ENCODE measurements around the gene PTK6. TPM values are rescaled to one million over a fixed set of nuclear protein-coding genes. Genes with fewer than 3 reads are reported as not detected.

Gene PTK6
- total RNA-seq, 4 donors from 2014 or later: 0.06 to 1.2 (median 0.23) TPM

- intact Hi-C loops (cut with DNase I): no loop called here
- 20% methylated on average over 6 of the region's 26 CpGs for WGBS
- H3K27ac ChIP-seq (replicated peaks in 1 of 4): no peak overlapping the region
- peaks cover 4 to 93% (median 31%) of the 10 kb centered on the region in 4 donors for H3K27me3 ChIP-seq
- TF ChIP-seq EP300 (IDR thresholded peaks at IDR 0.05) (no peak), POLR2A (IDR thresholded peaks at IDR 0.05; ENCODE audit: low read depth) (no peak), POLR2AphosphoS5 (IDR thresholded peaks at IDR 0.05) (no peak)
- TF ChIP-seq, protein P1, sequence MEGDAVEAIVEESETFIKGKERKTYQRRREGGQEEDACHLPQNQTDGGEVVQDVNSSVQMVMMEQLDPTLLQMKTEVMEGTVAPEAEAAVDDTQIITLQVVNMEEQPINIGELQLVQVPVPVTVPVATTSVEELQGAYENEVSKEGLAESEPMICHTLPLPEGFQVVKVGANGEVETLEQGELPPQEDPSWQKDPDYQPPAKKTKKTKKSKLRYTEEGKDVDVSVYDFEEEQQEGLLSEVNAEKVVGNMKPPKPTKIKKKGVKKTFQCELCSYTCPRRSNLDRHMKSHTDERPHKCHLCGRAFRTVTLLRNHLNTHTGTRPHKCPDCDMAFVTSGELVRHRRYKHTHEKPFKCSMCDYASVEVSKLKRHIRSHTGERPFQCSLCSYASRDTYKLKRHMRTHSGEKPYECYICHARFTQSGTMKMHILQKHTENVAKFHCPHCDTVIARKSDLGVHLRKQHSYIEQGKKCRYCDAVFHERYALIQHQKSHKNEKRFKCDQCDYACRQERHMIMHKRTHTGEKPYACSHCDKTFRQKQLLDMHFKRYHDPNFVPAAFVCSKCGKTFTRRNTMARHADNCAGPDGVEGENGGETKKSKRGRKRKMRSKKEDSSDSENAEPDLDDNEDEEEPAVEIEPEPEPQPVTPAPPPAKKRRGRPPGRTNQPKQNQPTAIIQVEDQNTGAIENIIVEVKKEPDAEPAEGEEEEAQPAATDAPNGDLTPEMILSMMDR (IDR thresholded peaks at IDR 0.05): no peak
- peaks cover 18 to 38% (median 29%) of the 10 kb centered on the region in 4 donors for H3K4me1 ChIP-seq
- peaks cover 0 to 20% (median 17%) of the 10 kb centered on the region in 4 donors for H3K9me3 ChIP-seq
- no peaks in the 10 kb centered on the region for H3K36me3 ChIP-seq
- H3K4me3 ChIP-seq: no peak overlapping the region
- no peak for DNase-seq (ENCODE audit: extremely low spot score)
Observed at GRCh38 chr20:63501818-63502670, 35.1 kb downstream of the PTK6 start.

DNA sequence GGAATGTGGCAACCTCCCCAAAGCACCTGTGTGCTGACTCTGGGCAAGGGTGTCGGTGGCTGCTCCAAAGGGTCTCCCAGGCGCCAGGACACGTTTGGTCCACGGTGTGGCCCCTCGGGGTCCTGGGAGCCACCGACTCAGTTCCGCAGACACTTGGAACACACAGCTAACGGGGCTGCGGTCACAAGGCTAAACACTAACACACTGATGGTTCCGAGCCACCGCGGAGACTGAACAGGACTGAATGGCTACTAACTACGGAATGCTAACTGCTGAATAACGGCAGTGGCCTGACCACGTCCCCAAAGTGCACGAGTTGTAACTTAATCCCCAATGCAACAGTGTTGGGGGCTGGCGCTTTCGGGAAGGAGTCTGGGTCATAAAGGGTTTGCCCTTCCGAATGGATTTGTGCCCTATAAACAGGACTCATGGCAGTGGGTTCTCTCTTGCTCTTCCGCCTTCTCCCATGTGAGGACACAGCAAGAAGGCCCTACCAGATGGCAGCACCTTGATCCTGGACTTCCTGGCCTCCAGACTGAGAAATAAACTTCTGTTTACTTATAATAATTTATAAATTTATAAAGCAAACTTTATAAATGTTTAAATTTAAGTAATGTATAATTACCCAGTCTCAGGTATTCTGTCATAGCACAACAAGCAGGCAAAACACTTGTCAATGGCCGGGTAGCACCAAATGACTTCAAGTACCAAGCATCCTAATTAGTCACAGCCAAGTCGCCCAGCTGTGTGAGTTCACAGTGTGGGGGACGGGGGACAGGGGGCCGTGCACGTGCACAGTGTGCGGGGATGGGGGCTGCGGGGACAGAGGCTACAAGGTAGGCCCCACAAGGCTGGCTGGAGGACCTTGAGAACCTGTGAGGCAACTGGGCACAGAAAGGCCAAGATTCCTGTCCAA lies 36.0 kb downstream of the PTK6 start:
- 80% methylated on average over 22 of the region's 27 CpGs for WGBS
- peaks cover 0 to 20% (median 17%) of the 10 kb centered on the region in 4 donors for H3K9me3 ChIP-seq
- DNase-seq (ENCODE audit: extremely low spot score): no peak
- H3K36me3 ChIP-seq: no peaks in the 10 kb centered on the region
- H3K4me1 ChIP-seq: peaks cover 25 to 47% (median 37%) of the 10 kb centered on the region in 4 donors
- intact Hi-C loops (cut with DNase I): no loop called here
- TF ChIP-seq POLR2AphosphoS5 (IDR thresholded peaks at IDR 0.05) (no peak), POLR2A (IDR thresholded peaks at IDR 0.05; ENCODE audit: low read depth) (no peak), EP300 (IDR thresholded peaks at IDR 0.05) (no peak)
- TF ChIP-seq, protein P1 (IDR thresholded peaks at IDR 0.05): no peak
- no peak overlapping the region for H3K27ac ChIP-seq (replicated peaks in 1 of 4)
- no peak overlapping the region for H3K4me3 ChIP-seq
- H3K27me3 ChIP-seq: peaks cover 4 to 94% (median 33%) of the 10 kb centered on the region in 4 donors

GRCh38 chr20:63500151-63500901 lies 36.9 kb downstream of the PTK6 start:
- peaks cover 4 to 94% (median 35%) of the 10 kb centered on the region in 4 donors for H3K27me3 ChIP-seq
- DNase-seq (ENCODE audit: extremely low spot score): no peak
- no peak for TF ChIP-seq EP300 (IDR thresholded peaks at IDR 0.05)
- no peak for TF ChIP-seq POLR2A (IDR thresholded peaks at IDR 0.05; ENCODE audit: low read depth)
- TF ChIP-seq, protein P1 (IDR thresholded peaks at IDR 0.05): no peak
- TF ChIP-seq POLR2AphosphoS5 (IDR thresholded peaks at IDR 0.05): no peak
- 75% methylated on average over 4 of the region's 24 CpGs for WGBS
- intact Hi-C loops (cut with DNase I): no loop called here
- H3K27ac ChIP-seq (replicated peaks in 1 of 4): no peak overlapping the region
- H3K4me3 ChIP-seq: no peak overlapping the region
- H3K9me3 ChIP-seq: peaks cover 0 to 14% (median 12%) of the 10 kb centered on the region in 4 donors
- H3K36me3 ChIP-seq: peaks cover 0 to 6% (median 0%) of the 10 kb centered on the region in 4 donors
- peaks cover 30 to 54% (median 43%) of the 10 kb centered on the region in 4 donors for H3K4me1 ChIP-seq

DNA sequence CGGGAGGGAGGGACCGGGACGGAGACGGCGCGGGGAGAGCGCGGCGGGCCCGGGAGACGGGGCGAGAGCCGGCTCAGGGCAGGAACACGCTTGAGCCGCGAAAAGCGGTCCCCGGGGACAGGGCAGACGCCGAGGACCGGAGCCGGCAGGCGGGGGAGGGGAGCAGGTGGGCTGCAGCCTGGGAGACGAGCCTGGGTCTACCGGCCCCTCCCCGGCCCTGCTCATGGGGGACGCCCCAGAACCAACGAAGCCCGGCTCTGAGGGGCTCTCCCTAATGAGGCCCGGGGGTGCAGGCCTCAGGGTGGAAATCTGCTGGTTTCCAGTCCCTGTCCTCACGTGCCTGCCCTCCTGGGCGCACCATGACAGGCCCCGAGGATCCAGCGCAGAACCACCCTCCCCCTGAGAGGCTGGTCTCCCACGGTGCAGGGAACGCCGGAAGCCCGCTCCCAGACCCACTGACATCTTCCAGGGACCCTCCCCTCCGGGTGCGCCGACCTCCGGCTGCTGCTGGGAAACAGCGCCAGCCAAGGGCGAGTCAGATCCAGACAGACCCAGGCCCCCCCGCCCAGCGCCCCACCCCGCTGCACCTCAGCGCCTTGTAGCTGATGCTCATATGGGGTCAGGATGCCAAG lies 37.7 kb downstream of the PTK6 start:
- Histone ChIP-seq H3K36me3 (peaks cover 0 to 15% (median 0%) of the 10 kb centered on the region in 4 donors), H3K4me3 (peak overlapping the region; percentile 51 to 64 (median 52)), H3K27ac (replicated peaks in 1 of 4) (no peak overlapping the region), H3K4me1 (peaks cover 30 to 54% (median 43%) of the 10 kb centered on the region in 4 donors), H3K27me3 (peaks cover 4 to 96% (median 35%) of the 10 kb centered on the region in 4 donors), H3K9me3 (peaks cover 0 to 5% (median 3%) of the 10 kb centered on the region in 4 donors)
- no peak for DNase-seq (ENCODE audit: extremely low spot score)
- TF ChIP-seq POLR2AphosphoS5 (IDR thresholded peaks at IDR 0.05) (no peak), POLR2A (IDR thresholded peaks at IDR 0.05; ENCODE audit: low read depth) (no peak), EP300 (IDR thresholded peaks at IDR 0.05) (no peak)
- TF ChIP-seq, protein P1 (IDR thresholded peaks at IDR 0.05): no peak
- 8% methylated on average over 28 of the region's 48 CpGs for WGBS
- intact Hi-C loops (cut with DNase I): no loop called here
